LNCAP (cell line): ENCODE data around the gene LRP8.

ENCODE experiments used
- TF ChIP-seq, protein P1 (sequence below): fragments of 450-650 bp; IDR thresholded peaks from 2 replicates; pipeline ENCODE4 v1.5.1; 2017; ENCODE audit warnings: mild to moderate bottlenecking

The LRP8 gene

DNA sequence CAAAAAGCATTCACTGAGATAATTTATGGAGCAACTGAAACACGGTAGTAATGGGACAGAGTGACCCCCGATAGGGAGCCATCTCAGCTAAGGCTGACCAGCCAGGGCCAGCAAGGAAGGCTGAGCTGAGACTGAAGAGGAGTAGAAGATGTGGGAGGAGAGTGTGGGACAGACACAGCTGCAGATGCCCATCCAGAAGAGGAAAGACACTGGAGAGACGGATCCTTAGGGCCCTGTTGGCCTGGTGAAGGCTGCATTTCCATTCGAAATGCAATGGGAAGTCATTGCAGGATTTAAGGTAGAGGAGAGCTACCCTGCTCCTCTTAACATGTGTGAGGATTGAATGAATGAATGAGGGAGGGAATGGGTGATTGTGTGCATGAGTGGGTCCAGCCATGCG lies 44.0 kb upstream of the LRP8 start:
- TF ChIP-seq, protein P1, sequence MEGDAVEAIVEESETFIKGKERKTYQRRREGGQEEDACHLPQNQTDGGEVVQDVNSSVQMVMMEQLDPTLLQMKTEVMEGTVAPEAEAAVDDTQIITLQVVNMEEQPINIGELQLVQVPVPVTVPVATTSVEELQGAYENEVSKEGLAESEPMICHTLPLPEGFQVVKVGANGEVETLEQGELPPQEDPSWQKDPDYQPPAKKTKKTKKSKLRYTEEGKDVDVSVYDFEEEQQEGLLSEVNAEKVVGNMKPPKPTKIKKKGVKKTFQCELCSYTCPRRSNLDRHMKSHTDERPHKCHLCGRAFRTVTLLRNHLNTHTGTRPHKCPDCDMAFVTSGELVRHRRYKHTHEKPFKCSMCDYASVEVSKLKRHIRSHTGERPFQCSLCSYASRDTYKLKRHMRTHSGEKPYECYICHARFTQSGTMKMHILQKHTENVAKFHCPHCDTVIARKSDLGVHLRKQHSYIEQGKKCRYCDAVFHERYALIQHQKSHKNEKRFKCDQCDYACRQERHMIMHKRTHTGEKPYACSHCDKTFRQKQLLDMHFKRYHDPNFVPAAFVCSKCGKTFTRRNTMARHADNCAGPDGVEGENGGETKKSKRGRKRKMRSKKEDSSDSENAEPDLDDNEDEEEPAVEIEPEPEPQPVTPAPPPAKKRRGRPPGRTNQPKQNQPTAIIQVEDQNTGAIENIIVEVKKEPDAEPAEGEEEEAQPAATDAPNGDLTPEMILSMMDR: no peak

DNA sequence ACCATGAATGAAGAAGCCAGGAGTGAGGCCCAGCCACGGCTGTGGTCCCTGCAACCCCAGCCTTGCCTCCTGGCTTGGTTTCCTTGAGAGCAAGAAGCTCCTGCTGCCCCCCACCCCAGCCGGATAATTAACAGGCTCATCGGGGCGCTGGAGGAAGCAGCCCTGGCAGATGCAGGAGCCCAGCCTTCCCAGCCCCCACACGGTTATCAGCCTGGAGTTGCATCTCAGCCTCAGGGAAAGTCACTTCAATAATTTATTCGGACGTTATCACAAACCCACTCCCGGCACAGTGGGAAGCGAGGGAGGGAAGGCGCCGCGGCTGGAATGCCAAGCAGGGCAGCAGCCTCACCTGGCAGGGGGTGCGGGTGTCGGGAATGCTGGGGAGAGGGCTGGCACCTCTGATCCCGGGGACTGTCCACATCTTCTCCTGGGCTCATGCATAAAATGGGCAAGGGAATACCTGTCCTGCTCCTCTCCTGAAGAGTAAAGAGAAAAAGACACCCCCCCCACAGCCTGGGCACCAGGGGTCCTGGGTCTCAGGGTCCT lies 43.3 kb upstream of the LRP8 start:
- TF ChIP-seq, protein P1: no peak

DNA sequence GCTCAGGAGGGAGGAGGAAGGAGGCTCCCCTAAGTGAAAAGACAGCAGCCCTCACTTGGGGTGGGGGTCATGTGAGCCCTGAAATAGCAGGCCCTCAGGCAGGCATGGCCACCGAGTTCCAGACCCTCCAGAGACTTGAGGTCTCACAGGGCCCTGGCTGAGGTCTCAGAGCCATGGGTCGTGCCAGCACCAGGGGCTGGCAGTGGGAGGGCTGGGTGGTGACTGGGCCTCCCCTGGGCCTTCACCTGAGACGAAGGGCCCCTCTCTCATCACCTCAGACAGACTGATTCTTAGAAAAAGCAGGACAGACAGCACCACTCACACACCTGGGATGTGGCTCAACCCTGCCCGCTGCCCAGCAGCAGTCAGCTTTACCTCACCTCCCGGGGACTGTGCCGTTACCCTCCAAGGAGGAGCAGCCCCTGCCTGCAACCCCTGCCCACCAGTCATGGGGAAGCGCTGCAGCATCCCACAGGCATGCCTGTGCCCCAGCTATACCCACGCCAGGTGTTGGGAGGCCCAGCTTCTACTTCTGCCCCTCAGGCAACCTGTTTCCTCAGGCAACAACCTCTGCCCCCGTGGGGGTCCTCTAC lies 42.6 kb upstream of the LRP8 start:
- TF ChIP-seq, protein P1: no peak

DNA sequence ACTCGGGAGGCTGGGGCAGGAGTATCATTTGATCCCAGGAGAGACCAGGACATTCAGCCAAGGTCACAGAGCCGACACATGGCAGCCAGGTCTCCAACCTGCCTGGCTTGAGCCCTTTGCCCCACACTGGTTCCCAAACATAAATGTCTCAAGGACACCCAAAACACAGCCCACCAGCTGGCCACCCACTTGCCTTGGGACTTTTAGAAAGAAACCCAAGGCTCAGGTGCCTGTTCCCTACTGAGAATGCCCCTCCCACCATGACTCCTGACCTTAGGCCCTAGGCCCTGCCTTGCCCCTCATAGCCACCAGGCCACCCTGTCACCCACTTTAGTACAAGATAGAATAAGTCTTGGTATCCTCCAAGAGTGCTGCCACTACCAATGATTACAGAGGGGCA lies 41.9 kb upstream of the LRP8 start:
- TF ChIP-seq, protein P1: no peak

DNA sequence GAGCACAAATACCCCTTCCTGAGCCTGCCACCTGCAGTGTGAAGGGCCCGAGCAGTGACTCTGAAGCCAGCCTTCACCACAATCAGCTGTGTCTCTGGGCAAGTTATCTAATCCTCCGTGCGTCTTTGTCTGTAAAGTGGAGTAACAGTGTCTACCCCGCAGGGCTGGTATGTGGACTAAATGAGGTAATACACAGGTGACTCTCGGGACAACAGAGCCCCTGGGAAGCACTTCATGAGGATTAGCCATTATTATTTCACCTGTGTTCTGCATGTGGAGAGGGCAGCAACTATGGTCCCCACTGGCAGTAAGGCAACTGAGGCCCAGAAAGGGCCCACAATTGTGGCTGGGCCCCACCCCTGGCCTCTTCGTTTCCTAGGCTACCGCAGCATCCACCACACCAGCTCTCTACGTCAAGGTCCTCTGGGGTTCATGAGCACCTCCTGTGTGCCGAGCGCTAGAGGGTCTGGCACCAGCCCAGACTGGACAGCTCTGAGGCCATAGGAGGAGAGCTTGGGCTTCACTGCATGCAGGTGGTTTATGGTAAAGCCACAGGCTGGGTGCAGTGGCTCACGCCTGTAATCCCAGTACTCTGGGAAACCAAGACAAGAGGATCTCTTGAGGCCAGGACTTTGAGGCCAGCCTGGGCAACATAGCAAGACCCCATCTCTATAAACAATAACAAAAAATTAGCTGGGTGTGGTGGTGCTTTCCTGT lies 41.3 kb upstream of the LRP8 start:
- TF ChIP-seq, protein P1: no peak

DNA sequence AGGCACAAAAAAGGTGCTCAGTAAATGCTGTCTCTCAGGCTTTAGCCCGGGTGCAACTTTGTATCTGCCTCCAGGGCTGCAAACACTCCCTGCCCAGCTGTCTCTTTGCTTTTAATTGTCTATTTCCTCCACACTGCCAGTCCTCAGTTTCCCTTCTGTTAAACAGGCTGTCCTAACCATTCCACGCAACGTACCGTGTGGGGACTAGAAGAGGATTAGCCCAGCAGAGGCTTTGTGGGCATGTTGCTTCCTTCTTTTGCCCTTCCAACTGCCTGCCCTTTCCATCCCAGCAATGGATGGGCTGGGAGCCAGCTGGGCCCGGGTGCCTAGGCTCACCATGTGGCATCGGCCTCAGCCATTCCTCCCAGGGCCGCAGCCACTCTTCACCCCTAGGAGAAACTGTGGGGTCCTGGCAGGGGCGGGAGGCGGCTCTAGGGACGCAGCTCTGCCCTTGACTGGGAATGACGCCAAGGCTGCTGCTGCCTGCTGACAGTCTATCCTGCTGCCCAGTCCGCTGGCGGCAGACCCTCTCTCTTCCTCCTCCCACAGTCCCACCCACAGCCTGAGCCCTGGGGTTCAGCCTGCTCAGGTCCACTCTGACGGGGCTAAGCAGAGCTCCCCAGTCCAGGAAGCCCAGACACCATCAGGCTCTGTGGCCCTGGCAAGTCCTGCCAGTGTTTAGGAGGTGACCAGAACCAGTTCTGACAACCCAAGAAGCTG lies 40.6 kb upstream of the LRP8 start:
- TF ChIP-seq, protein P1: no peak

DNA sequence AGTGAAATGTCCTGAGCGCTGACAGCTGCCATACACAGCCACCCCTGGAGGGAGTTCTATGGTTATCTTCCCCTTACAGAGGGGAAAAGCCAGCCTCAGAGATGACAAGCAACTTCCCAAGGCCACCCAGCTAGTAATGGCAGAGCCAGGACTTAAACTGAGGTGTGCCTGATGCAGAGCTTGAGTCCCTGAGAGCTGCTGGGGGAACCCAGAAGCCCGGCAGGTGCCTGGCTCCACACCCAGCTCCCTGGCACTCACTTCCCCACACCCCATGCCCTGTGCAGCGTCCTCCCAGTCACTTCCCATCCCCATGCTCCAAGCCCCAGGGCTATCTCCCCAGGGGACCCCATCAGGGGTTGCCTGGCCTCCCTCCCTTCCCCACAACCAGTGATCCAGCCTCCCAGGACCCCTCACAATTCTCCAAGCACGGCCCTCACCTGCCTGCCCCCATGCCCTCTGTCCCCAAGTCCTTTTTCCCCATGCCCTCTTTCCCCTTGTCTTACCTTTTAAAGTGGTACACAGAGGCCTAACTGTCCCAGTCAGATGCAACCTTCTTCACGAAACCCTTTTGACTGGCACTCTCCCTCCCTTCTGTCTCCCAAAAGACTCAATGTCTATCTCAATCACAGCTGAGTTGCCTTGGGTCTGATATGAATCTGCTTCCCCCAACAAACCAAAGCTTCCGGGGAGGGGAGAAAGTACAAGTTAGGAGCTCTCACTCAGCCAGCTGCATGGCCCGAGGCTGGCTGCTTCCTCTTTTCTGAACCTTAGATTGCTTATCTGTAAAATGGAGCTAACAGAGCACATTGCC lies 39.8 kb upstream of the LRP8 start:
- TF ChIP-seq, protein P1: no peak
